ENCODE data around the gene EFCAB9.

Gene EFCAB9

DNA sequence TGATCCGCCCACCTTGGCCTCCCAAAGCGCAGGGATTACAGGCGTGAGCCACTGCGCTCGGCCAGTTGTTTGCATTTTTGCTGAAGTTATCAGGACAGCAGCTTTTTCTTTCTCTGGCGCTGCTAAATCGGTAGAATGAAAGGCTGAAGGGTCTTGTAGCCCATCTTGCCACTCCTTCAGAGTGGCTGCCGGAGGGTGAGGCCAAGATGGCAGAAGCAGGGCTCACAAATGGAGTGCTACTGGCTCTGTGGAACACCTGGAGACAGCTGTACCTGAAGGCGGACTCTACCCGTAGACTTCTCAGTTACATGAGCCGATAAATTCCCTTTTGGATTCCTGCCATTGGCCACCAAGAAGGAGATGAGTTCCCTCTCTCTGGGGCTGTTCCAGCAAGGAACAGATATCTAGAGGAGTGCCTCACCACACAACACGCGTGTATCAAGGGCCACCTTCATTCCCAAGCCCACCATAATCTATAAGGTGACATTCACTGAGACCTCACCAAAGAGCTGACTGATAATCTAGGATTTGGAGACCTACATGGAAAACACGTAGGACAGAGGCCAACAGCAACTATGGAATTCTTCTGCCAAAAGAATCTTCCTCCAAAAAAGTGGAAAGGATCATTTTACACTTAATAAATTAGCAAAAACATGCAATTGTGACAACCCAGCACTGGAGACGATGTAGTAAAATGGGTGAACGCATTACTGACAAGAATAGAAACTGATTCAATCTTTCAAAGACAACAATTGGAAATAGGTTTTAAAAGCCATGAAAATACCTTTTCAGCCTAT lies 27.7 kb upstream of the EFCAB9 start:
- no peak for DNase-seq

DNA sequence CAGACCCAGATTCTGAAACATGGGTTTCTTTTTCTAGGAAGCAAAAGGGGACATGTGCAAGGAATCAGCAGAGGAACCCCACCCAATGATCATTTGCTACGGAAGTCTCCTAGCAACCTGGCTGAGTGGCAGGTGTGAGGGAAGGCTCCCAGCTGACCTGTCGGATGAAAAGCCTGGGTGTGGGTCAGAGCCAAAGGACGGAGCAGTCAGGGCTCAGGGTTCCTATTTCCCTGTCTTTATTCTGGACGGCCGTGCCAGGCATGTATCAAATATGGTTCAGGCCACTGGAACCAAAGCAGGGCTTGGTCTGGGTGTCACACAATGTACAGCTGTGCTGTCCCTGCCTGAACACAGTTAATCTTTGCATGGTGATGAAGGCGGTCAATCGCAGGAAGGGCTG lies 26.1 kb upstream of the EFCAB9 start:
- no peak for DNase-seq

- no peak for DNase-seq
These were observed 25.7 kb upstream of the EFCAB9 start for GRCh38 chr5:172168311-172168710.

DNA sequence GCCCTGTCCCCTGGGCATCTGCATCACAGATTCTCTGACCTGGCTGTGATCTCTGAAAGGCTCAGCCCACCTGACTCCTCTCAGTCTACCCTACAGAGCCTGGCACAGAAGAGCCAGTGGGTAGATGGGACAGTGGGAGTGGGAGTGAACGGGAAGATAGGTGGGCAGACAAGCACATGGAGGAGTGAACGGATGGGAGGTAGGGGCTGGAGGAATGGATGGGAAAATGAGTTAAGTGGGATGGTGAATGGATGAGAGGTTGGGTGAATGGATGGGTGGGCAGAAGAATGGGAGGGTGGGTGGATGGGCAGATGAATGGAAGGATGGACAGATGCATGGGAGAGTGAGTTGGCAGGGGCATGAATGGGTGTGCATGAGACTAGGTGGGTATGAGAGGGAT lies 24.8 kb upstream of the EFCAB9 start:
- DNase-seq = no peak

- DNase-seq = no peak
These were observed 23.7 kb upstream of the EFCAB9 start for GRCh38 chr5:172170251-172170701.

DNA sequence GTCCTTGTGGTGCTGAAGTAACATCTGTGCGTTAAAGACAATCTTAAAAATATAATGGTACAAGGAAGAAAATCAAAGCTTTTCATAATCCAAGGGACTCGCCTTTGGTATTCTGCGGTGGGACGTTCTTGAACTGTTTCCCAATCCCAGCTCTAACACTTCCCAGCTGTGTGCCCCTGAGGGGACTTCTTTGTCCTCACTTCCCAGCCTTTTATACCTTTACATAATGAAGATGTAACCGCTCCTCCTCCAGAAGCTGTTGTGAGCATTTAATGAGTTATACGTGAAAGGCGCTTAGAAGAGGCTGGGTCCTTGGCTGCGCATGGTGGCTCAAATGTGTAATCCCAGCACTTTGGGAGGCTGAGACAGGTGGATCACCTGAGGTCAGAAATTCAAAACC lies 22.9 kb upstream of the EFCAB9 start:
- no peak for DNase-seq

DNA sequence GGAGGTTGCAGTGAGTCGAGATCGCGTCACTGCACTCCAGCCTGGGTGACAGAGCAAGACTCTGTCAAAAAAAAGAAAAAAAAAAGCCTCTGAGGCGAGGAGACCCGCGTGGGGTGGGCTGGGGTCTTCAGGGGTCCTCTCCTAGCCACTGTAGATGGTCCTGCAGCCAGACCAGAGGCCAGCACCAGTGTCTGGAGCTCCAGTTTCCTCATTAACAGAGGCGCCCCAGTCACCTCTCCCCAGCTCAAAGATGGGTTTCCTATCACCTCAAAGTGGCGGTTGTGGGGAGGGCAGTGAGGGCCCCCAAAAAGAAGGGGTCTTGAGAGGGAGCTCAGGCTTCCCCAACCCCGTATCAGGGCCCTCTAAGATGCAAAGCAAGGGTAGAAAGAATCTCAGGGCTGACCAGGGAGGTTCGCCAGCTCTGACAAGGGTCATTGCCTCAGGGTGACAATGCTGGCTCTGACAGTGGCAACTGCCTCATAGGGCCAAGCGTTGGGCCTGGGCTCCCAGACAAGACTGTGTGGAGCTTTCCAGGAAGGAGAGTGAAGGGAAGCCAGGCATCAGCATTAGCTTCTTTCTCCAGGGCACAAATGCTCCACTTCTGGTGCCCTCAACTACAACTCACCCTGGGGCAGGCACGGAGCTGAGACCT lies 20.9 kb upstream of the EFCAB9 start:
- DNase-seq = no peak

GRCh38 chr5:172173564-172174153 lies 20.3 kb upstream of the EFCAB9 start:
- no peak for DNase-seq

GRCh38 chr5:172175263-172175719 lies 18.7 kb upstream of the EFCAB9 start:
- DNase-seq = no peak

DNA sequence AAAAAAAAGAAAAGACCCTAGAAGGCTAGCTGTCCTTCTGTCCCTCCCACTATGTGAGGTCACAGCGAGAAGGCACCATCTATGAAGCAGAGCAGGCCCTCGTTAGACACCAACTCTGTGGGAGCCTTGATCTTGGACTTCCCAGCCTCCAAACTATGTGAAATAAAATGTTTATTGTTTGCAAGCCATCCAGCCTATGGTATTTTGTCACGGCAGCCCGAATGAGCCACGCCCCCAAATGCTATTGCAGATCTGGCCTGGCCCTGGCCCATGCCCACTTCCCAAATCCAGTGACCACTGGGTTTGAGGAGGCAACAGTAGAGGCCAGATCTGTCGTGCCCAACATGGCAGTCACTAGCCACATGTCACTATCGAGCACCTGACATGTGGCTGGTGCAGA lies 16.8 kb upstream of the EFCAB9 start:
- DNase-seq = no peak

DNA sequence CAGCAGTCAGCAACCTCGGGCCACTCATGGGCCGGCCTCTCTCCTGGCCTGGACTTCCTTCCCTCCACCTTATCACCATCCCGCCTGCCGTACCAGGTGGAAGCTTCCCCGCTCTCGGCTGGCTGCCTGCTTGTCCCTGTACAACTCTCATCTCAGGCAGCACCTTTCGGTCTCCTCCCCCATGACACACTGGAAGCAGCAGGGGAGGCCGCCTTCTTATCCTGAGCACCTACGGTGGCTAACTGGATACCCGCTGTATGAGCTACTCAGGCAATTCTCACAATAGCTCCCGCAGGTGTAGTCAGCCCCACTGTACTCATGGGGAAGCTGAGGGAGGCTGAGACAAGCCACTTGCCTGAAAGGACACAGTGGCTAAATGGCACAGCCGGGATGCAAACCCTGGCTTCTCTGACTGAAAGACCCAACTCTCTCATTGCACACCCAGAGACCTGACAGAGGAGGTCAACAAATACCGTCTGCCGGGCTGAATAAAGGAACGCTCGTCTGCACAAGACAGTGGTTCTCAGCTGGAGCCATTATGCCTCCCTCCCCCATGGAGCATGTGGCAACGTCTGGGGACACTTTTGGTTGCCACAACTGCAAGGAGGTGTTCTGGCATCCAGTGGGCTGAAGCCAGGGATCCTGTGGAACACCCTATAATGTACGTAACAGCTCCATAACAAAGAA lies 15.5 kb upstream of the EFCAB9 start:
- DNase-seq = peak; percentile 42

- no peak for DNase-seq
These were observed 14.7 kb upstream of the EFCAB9 start for GRCh38 chr5:172178991-172179989.

- no peak for DNase-seq
These were observed 13.0 kb upstream of the EFCAB9 start for GRCh38 chr5:172180936-172181335.

- DNase-seq = no peak
These were observed 11.7 kb upstream of the EFCAB9 start for GRCh38 chr5:172182291-172182690.

- no peak for DNase-seq
These were observed 10.1 kb upstream of the EFCAB9 start for GRCh38 chr5:172183881-172184280.

DNA sequence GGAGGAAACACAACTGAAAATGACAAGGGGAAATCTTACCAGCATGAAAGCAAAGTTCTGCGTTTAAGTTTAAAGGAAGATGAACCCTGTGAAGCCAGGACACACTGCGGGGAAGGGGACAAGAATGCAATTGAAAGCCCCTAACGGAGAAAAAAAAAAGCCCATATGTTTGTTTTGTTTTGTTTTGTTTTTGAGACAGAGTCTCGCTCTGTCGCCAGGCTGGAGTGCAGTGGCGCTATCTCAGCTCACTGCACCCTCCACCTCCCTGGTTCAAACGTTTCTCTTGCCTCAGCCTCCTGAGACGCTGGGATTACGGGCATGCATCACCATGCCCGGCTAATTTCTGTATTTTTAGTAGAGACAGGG lies 8.9 kb upstream of the EFCAB9 start:
- no peak for DNase-seq

DNA sequence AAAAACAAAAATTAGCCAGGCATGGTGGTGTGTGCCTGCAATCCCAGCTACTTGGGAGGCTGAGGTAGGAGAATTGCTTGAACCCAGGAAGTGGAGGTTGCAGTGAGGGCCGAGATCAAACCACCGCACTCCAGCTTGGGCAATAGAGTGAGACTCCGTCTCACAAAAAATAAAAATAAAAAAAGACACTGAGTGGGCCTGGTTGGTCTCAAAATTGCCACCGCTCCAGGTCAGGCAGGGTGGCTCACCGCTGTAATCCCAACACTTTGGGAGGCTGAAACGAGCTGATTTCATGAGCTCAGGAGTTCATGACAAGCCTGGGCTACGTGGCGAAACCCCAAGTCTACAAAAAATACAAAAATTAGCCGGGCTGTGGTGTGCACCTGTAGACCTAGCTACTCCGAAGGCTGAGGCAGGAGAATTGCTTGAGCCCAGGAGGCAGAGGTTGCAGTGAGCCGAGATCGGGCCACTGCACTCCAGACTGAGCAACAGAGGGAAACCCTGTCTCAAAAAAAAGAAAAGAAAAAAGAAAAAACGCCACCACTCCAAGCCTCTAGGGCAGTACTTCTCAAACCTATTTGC lies 7.8 kb upstream of the EFCAB9 start:
- no peak for DNase-seq

DNA sequence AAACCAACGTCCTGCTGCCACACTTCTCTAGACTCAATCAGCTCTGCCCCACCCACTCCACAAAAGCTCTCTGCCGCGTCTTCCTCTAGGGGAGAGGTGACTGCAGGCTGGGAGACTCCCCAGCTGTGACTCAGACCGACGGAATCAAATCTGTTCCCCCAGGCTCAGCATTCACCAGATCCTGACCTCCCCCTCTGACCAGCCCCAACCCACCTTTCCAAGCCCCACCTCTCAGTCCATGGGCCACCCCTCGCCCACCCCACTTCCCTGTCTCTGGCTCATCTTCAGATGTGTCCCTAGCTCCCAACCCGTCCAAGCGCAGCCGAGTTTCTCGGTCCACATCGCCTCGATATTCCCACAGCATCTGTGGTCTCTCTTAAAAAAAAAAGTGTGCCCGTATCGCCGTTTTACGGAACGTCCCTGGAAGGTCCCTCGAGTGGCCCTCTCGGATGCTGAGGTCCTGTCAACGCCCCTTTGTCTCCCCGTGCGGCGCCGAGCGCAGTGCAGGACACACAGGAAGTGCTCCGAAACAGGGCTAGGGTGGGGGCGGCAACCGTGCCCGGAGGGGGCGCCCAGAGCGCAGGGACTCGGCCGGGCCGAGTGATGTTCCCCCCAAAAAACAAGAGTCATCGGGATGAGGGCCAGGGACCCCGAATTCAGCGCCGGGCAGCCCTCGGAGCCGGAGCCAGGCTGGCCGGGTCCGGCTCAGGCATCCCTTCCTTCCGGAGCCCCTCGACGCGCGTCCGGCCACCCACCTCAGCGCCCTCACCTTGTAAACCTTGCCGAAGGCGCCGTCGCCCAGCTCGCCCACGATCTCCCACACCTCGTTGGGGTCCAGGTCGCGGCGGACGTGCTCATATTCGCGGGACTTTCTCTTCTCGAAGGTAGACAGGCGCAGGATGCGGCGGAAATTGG lies 6.6 kb upstream of the EFCAB9 start:
- DNase-seq = no peak

DNA sequence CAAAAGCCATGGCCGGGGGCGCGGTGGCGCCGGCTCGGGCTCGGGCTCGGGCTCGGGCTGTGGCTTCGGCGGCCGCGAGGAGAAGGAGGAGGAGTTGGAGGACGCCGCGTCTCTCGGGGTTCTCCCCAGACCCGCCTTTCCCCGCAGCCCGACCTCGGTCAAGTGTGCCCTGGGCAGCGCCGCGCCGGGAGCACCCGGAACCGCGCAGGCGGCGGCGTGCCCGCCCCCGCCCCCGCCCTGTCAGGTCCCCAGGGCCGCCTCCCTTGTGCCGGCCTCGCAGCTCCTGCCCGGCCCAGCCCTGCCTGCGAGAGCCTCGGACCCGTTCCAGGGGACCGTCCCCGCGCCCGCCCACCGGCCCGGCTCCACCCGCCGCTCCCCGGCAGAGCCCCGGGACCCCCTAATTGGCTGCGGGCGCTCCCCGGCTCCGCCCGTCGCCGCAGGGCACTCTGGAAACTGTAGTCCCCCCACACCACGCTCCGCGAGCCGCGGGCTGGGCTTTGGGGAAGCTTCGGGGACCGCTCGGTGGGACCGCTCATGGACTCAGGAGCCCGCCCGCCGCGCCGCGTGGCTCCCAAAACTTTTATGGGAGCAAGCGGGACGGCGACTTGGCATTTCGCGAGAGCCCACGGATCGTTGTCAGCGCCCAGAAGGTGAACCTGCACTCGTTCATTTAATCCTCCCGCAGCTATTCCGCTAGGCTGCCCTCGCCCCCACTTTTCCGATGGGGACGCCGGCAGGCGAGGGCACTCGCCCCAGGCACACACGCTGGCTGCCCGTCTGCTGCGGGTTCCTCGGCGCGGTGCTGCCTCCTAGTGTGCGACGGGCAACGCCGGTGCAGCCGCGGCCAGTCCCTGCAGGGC lies 5.7 kb upstream of the EFCAB9 start, which contains the start of gene STK10:
STK10 (minus strand) TSS at position 192 of the 860 bp plus-strand sequence; CDS start at position 10, 182 bp downstream.
- DNase-seq = peak; percentile 42
